ENCODE data around the gene ROR2.

DNA sequence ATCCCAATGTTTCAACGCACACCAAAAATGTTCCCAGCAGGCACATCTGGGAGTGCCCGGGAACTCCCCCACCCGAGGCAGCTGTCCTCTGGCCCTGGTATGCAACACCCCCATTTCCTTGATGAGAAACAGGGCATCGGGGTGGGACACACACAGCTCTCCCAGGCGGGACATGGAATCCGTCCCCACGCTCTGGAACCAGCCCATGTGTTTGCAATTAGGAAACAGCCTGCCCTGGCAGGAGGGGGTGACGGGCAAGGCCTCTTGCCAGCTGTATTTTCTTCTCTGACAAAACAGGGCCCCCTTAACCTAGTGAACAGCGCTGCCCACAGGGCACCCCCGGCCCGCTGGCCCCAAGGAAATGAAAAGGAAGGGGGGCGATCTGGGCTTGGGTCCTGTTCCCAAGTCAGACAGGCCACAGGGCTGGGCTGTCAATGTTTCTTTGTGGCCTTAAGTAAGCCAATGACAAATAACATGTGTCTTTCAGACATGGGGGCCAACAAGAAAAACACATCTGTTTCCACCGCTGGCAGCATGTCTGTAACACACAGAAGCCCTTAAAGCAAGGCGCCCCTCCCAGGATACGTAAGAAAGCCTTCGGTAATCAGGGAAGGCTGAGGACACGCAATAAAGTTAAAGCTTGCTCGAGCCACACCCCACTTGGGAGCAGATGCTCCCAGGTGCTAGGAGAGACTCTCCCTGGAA lies 125.3 kb downstream of the ROR2 start:
- TF ChIP-seq, protein P1, sequence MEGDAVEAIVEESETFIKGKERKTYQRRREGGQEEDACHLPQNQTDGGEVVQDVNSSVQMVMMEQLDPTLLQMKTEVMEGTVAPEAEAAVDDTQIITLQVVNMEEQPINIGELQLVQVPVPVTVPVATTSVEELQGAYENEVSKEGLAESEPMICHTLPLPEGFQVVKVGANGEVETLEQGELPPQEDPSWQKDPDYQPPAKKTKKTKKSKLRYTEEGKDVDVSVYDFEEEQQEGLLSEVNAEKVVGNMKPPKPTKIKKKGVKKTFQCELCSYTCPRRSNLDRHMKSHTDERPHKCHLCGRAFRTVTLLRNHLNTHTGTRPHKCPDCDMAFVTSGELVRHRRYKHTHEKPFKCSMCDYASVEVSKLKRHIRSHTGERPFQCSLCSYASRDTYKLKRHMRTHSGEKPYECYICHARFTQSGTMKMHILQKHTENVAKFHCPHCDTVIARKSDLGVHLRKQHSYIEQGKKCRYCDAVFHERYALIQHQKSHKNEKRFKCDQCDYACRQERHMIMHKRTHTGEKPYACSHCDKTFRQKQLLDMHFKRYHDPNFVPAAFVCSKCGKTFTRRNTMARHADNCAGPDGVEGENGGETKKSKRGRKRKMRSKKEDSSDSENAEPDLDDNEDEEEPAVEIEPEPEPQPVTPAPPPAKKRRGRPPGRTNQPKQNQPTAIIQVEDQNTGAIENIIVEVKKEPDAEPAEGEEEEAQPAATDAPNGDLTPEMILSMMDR (IDR thresholded peaks at IDR 0.05), result no peak
- no peak for TF ChIP-seq ZFX (IDR thresholded peaks at IDR 0.05; ENCODE audit: borderline replicate concordance)

Data from 22Rv1 (cell line).